Activated naive CD4-positive, alpha-beta T cell (primary cell): ENCODE data around the gene KMT2A.

Experiments
- DNase-seq, 4 experiments: peaks; one replicate each; lab custom pipeline; 2025; lab: John Stamatoyannopoulos, UW

Gene KMT2A

DNA sequence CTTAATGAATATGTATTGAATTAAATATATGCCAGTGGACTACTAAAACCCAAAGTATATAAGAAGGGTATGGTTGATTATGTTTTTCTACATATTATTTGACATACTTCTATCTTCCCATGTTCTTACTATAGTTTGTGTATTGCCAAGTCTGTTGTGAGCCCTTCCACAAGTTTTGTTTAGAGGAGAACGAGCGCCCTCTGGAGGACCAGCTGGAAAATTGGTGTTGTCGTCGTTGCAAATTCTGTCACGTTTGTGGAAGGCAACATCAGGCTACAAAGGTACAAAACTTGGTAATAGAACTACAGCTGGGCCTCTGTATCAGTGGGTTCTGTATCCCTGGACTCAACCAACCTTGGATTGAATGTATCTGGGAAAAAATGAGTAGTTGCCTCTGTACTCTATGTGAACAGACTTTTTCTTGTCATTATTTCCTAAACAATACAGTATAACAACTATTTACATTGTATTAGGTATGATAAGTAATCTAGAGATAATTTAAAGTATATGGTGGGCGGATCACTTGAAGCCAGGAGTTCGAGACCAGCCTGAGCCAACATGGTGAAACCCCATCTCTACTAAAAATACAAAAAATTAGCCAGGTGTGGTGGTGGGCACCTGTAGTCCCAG, 52.3 kb downstream of the KMT2A start:
- DNase-seq: peak; percentile 34 to 69 (median 48)

DNA sequence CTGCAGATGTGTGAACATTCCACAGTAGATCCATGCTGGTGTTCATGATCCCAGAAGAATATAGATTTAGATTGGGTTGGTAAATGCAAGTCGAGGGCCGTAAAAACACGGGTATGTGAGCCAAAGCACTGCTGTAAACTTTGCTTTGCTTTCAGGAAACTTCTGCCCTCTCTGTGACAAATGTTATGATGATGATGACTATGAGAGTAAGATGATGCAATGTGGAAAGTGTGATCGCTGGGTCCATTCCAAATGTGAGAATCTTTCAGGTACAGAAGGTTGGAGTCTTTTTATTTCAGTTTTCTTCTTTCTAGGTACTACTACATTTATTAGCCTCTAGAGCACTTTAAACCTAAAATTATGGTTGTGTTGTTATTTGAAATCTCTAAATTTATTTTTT, 54.7 kb downstream of the KMT2A start:
- no peak for DNase-seq

- no peak for DNase-seq
Measured at GRCh38 chr11:118497831-118498230, 61.5 kb downstream of the KMT2A start.

DNA sequence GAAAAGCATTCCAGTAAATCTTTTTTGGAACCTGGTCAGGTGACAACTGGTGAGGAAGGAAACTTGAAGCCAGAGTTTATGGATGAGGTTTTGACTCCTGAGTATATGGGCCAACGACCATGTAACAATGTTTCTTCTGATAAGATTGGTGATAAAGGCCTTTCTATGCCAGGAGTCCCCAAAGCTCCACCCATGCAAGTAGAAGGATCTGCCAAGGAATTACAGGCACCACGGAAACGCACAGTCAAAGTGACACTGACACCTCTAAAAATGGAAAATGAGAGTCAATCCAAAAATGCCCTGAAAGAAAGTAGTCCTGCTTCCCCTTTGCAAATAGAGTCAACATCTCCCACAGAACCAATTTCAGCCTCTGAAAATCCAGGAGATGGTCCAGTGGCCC, 66.9 kb downstream of the KMT2A start:
- no peak for DNase-seq

- DNase-seq: no peak
Measured at GRCh38 chr11:118511601-118512000, 75.3 kb downstream of the KMT2A start.

GRCh38 chr11:118514103-118514502, 77.8 kb downstream of the KMT2A start:
- DNase-seq: no peak

DNA sequence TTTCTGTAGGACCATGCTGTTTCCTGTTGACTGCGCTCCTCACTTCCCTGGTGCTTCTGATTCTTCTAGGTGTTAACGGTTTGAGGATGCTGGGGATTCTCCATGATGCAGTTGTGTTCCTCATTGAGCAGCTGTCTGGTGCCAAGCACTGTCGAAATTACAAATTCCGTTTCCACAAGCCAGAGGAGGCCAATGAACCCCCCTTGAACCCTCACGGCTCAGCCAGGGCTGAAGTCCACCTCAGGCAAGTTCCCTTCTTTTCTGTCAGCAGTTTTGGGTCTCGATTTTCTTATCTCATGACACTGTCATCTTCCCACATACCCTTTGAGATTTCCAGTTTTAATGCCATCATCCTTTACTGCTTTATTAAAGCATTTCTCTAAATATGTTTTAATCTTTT, 83.3 kb downstream of the KMT2A start:
- DNase-seq: no peak

DNA sequence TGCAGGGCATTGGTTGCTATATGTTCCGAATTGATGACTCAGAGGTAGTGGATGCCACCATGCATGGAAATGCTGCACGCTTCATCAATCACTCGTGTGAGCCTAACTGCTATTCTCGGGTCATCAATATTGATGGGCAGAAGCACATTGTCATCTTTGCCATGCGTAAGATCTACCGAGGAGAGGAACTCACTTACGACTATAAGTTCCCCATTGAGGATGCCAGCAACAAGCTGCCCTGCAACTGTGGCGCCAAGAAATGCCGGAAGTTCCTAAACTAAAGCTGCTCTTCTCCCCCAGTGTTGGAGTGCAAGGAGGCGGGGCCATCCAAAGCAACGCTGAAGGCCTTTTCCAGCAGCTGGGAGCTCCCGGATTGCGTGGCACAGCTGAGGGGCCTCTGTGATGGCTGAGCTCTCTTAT, 85.6 kb downstream of the KMT2A start:
- DNase-seq: no peak

- DNase-seq: no peak
Measured at GRCh38 chr11:118522571-118523072, 86.3 kb downstream of the KMT2A start.

DNA sequence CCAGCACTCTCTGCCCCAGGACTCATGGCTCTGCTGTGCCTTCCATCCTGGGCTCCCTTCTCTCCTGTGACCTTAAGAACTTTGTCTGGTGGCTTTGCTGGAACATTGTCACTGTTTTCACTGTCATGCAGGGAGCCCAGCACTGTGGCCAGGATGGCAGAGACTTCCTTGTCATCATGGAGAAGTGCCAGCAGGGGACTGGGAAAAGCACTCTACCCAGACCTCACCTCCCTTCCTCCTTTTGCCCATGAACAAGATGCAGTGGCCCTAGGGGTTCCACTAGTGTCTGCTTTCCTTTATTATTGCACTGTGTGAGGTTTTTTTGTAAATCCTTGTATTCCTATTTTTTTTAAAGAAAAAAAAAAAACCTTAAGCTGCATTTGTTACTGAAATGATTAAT, 88.1 kb downstream of the KMT2A start:
- DNase-seq: no peak

- DNase-seq: no peak
Measured at GRCh38 chr11:118524757-118525470, 88.6 kb downstream of the KMT2A start.

- DNase-seq: no peak
Measured at GRCh38 chr11:118526688-118527087, 90.4 kb downstream of the KMT2A start.

DNA sequence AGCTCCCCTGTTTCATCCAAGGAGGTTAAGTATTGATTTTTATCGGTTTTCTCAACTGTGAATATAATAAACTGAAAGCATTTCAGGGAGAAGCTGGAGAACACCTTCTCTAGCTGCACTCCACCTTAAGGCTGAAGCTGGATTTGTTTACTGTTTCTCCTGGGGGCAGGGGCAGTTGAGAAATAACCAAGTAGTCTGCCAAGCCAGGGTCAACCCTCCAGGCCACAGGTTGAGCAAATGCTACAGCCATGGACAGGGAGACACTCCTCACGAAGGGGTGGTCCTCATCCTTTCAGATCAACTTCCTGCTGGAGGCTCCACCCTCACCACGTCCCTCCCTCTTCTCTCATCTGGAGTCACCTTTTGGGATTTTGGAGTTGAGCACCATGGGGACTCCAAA, 90.8 kb downstream of the KMT2A start, which contains the start of gene TTC36:
TTC36 (plus strand) TSS at position 366 of the 400 bp plus-strand sequence; CDS start at position 387, 21 bp downstream.
- DNase-seq: no peak

DNA sequence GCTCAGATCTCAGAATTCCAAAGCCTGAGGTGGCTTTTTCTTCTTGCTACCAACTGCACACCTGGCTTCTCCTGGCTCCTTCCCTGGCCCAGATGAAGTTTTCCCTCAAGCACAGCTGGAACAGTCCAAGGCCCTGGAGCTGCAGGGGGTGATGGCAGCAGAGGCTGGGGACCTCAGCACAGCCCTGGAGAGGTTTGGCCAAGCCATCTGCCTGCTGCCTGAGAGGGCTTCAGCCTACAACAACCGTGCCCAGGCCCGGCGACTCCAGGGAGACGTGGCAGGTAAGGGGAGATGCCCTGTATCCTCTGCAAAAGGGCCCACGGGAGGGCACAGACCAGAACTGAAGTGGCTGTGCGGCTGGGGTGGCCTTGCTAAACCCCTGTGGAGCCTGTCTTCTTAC, 92.2 kb downstream of the KMT2A start:
- no peak for DNase-seq

GRCh38 chr11:118529584-118530175, 93.4 kb downstream of the KMT2A start:
- no peak for DNase-seq

- DNase-seq: no peak
Measured at GRCh38 chr11:118530180-118530682, 93.9 kb downstream of the KMT2A start.

DNA sequence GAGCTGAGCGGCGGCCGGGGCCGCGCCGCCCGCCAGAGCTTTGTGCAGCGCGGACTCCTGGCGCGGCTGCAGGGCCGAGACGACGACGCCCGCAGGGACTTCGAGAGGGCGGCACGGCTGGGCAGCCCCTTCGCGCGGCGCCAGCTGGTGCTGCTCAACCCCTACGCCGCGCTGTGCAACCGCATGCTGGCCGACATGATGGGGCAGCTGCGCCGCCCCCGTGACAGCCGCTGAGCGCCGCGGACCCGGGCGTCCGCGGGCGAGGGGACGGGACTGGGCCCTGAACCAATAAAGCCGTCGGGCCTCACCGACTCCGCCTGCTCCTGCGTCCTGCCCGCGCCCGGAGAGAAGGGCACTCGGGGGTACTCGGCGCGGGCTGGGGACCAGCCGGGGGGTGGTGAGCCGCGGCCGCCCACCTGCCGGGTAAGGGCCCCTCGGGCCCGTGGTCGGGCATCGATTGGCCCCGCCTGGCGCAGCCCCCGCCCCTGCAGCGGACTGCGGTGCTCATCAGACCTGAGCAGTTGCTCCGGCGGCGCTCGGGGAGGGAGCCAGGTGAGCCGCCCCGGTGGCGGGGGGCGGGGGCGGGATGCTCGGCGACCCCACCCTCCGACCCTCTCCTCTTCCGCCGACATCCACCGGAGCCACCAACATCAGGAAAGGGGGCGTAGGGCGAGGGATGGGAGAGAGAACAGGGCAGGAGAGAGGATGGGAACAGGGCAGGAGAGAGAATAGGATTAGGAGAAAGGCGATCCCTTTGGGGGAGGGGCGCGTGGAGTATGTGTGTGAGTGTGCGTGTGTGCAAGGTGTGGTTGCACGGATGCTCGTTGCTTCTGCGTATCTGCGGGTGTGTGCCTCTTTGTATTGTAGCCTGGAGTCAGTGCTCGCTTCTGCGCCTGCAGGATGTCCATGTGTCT, 94.6 kb downstream of the KMT2A start, which contains the start of gene TMEM25:
TMEM25 (plus strand) TSS at position 510 of the 914 bp plus-strand sequence. CDS start 610 bp downstream, outside the sequence.
- peak; percentile 36 to 70 (median 50) for DNase-seq

DNA sequence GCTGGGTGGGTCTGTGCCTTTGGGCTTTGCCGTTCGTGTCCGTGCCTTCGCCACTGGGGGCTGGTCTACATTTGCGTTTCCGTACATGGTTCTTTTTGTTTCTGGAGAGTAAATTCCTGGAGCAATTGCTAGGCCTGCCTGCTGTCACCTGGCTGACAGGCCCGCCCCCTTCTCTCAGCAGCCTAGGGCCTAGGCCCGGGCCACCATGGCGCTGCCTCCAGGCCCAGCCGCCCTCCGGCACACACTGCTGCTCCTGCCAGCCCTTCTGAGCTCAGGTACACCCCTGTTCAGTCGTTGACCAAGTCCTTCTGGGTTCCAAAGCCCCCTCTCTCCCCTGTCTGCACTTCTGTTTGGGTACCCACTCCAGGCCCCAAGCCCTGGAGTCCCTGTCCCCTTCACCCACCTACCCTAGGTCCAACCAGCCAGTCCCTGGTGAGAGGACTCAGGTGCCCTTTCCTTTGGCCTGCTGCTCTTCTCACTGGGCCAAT, 95.3 kb downstream of the KMT2A start:
- DNase-seq: no peak

GRCh38 chr11:118532091-118532490, 95.8 kb downstream of the KMT2A start:
- no peak for DNase-seq

GRCh38 chr11:118532852-118533768, 96.8 kb downstream of the KMT2A start:
- no peak for DNase-seq
